ENCODE measurements around the gene LRRC8A.
A peak's percentile ranks its signal among the peaks of the same experiment; 100 is the strongest.
"Not testable (repeated sequence)": the region's sequence is repeated elsewhere in the genome, so short reads cannot be mapped to it uniquely, and the experiment has no call there.

Gene LRRC8A

GRCh38 chr9:128923493-128923883, 41.6 kb downstream of the LRRC8A start:
- DNase-seq: no peak

- no peak for DNase-seq
Measured at GRCh38 chr9:128927731-128928411, 45.9 kb downstream of the LRRC8A start.

GRCh38 chr9:128928624-128929023, 46.7 kb downstream of the LRRC8A start:
- DNase-seq: no peak

GRCh38 chr9:128929560-128929959, 47.6 kb downstream of the LRRC8A start:
- no peak for DNase-seq

GRCh38 chr9:128933731-128934130, 51.8 kb downstream of the LRRC8A start:
- DNase-seq: no peak

GRCh38 chr9:128936171-128936865, 54.4 kb downstream of the LRRC8A start:
- no peak for DNase-seq

GRCh38 chr9:128937310-128938165, 55.6 kb downstream of the LRRC8A start:
- DNase-seq: no peak

- no peak for DNase-seq
Measured at GRCh38 chr9:128940271-128940921, 58.5 kb downstream of the LRRC8A start.

GRCh38 chr9:128940946-128941755, 59.2 kb downstream of the LRRC8A start:
- no peak for DNase-seq

GRCh38 chr9:128943832-128944620, 62.1 kb downstream of the LRRC8A start:
- DNase-seq: no peak

- DNase-seq: not testable (repeated sequence)
Measured at GRCh38 chr9:128944966-128945365, 63.0 kb downstream of the LRRC8A start.

GRCh38 chr9:128945798-128946501, 64.0 kb downstream of the LRRC8A start:
- DNase-seq: no peak

GRCh38 chr9:128946571-128947276, 64.8 kb downstream of the LRRC8A start:
- no peak for DNase-seq

- no peak for DNase-seq
Measured at GRCh38 chr9:128947277-128947526, 65.3 kb downstream of the LRRC8A start.

- DNase-seq: peak; percentile 86
Measured at GRCh38 chr9:128947527-128948301, 65.8 kb downstream of the LRRC8A start, which contains the start of the genes DOLK and NUP188. Gene DOLK, minus strand, starts transcription at chr9:128947603. Its CDS starts 300 bp downstream, at chr9:128947303. Gene NUP188, plus strand, starts transcription at chr9:128947699. Its CDS starts 21 bp downstream, at chr9:128947720.

- DNase-seq: not testable (repeated sequence)
Measured at GRCh38 chr9:128961403-128961802, 79.5 kb downstream of the LRRC8A start.

Measured in GDM1 (cell line).